WI38 (cell line): ENCODE measurements around the gene PBX1.
"Not testable (repeated sequence)": the region's sequence is repeated elsewhere in the genome, so short reads cannot be mapped to it uniquely, and the experiment has no call there.

Experiments used
- H3K4me3 ChIP-seq: 2 replicates; pipeline ENCODE4 v1.5.1; 2011; ENCODE audit warnings: low read depth, mild to moderate bottlenecking, control low read depth, low read length
- CTCF ChIP-seq: IDR thresholded peaks from 2 replicates; pipeline ENCODE4 v1.5.1; 2012; ENCODE audit warnings: low read depth, mild to moderate bottlenecking, control low read depth, low read length

PBX1 gene

GRCh38 chr1:164518692-164519332 is 40.2 kb upstream of the PBX1 start:
- no peak overlapping the region for H3K4me3 ChIP-seq
- TF ChIP-seq CTCF: no peak

GRCh38 chr1:164519426-164519825 is 39.6 kb upstream of the PBX1 start:
- TF ChIP-seq CTCF: no peak
- no peak overlapping the region for H3K4me3 ChIP-seq

GRCh38 chr1:164524810-164525209 is 34.2 kb upstream of the PBX1 start:
- TF ChIP-seq CTCF: no peak
- no peak overlapping the region for H3K4me3 ChIP-seq

GRCh38 chr1:164534863-164535610 is 23.9 kb upstream of the PBX1 start:
- no peak for TF ChIP-seq CTCF
- H3K4me3 ChIP-seq: no peak overlapping the region

- not testable (repeated sequence) for H3K4me3 ChIP-seq
These were observed 6.5 kb upstream of the PBX1 start for GRCh38 chr1:164552463-164552988.

GRCh38 chr1:164557270-164557669 is 1.7 kb upstream of the PBX1 start:
- no peak overlapping the region for H3K4me3 ChIP-seq
- no peak for TF ChIP-seq CTCF

- H3K4me3 ChIP-seq: peak overlapping the region; percentile 63
- TF ChIP-seq CTCF: no peak
These were observed 513 bp downstream of the PBX1 start for GRCh38 chr1:164559342-164560051.
